Naive B cell (primary cell): ENCODE data around the gene POLN. TPM values are rescaled to one million over a fixed set of nuclear protein-coding genes. Genes with fewer than 3 reads are reported as not detected.
A peak's percentile ranks its signal among the peaks of the same experiment; 100 is the strongest.

ENCODE experiments used
- ATAC-seq, 2 donors: fragments of 150-1000 bp; cut with Tn5 transposase; 2 replicates each; pipeline ENCODE4 v1.10.0; 2021; ENCODE audit warnings: low read depth in 2 of 2, mild to moderate bottlenecking in 2 of 2, moderate library complexity in 2 of 2
- DNase-seq: peaks from one replicate; pipeline ENCODE4 v3.0.0; 2022
- H3K27ac Mint-ChIP-seq, 6 donors: one replicate each; pipeline ENCODE4 v1.8.0; 2020 to 2022; ENCODE audit warnings: mild to moderate bottlenecking in 6 of 6, mixed read lengths in 6 of 6, moderate library complexity in 5 of 6, inconsistent platforms in 2 of 6
- H3K27me3 Mint-ChIP-seq, 3 donors: one replicate each; pipeline ENCODE4 v1.8.0; 2021 to 2022; ENCODE audit warnings: mixed read lengths in 3 of 3, mild to moderate bottlenecking in 1 of 3
- H3K36me3 Mint-ChIP-seq, 2 donors: one replicate each; pipeline ENCODE4 v1.8.0; 2020 to 2022; ENCODE audit warnings: mixed read lengths in 2 of 2, inconsistent platforms in 1 of 2, mild to moderate bottlenecking in 1 of 2
- H3K4me1 Mint-ChIP-seq, 3 donors: one replicate each; pipeline ENCODE4 v1.8.0; 2020 to 2022; ENCODE audit warnings: mixed read lengths in 3 of 3, inconsistent platforms in 1 of 3, mild to moderate bottlenecking in 1 of 3, moderate library complexity in 1 of 3
- H3K4me3 Mint-ChIP-seq, 8 donors: one replicate each; pipeline ENCODE4 v1.8.0; 2020 to 2022; ENCODE audit warnings: mild to moderate bottlenecking in 8 of 8, mixed read lengths in 8 of 8, moderate library complexity in 8 of 8, inconsistent platforms in 2 of 8
- H3K9me3 Mint-ChIP-seq, 7 donors: one replicate each; pipeline ENCODE4 v1.8.0; 2020 to 2022; ENCODE audit warnings: mixed read lengths in 7 of 7, mild to moderate bottlenecking in 5 of 7, inconsistent platforms in 2 of 7, moderate library complexity in 1 of 7
- polyA plus RNA-seq, 6 donors: library from polyadenylated mRNA; unstranded; fragments of 300-500 nt; fragmentation: Illumina TruSeq; gene quantifications; one replicate each; pipeline ENCODE4 v1.2.3, GENCODE V29; 2021; ENCODE audit warnings: low read depth in 6 of 6

POLN gene
- polyA plus RNA-seq, result under 1 TPM in 4 of 6 donors, not detected in 2; 0.62 to 0.79 (median 0.71) TPM

GRCh38 chr4:2241410-2242353 is at the start of gene POLN, which contains the start of gene HAUS3:
POLN (minus strand) TSS chr4:2242121; CDS start chr4:2229231, 12,890 bp downstream.
HAUS3 (minus strand) TSS chr4:2242121; CDS start chr4:2240946, 1,175 bp downstream.
- H3K4me1 Mint-ChIP-seq, result peaks cover 44 to 66% (median 61%) of the 10 kb centered on the region in 3 donors
- peak within 1 kb of the TSS; percentile 79 to 95 (median 94) for H3K27ac Mint-ChIP-seq
- no peaks in the 10 kb centered on the region for H3K9me3 Mint-ChIP-seq
- DNase-seq (peak; percentile 100), ATAC-seq (peak; percentile 84 to 85)
- peaks cover 0 to 6% of the 10 kb centered on the region in 2 donors for H3K36me3 Mint-ChIP-seq
- H3K27me3 Mint-ChIP-seq, result no peaks in the 10 kb centered on the region
- H3K4me3 Mint-ChIP-seq, result peak within 1 kb of the TSS; percentile 86 to 95 (median 90)

GRCh38 chr4:2290974-2291704 is 49.2 kb upstream of the POLN start:
- Mint-ChIP-seq H3K27me3 (peaks cover 0 to 12% (median 10%) of the 10 kb centered on the region in 3 donors), H3K27ac (peak overlapping the region; percentile 90 to 96 (median 94)), H3K36me3 (no peaks in the 10 kb centered on the region), H3K4me1 (peaks cover 6 to 17% (median 17%) of the 10 kb centered on the region in 3 donors), H3K9me3 (no peaks in the 10 kb centered on the region), H3K4me3 (peak overlapping the region; percentile 28 to 90 (median 74))
- ATAC-seq, result peak; percentile 88 to 90
- peak; percentile 69 for DNase-seq

DNA sequence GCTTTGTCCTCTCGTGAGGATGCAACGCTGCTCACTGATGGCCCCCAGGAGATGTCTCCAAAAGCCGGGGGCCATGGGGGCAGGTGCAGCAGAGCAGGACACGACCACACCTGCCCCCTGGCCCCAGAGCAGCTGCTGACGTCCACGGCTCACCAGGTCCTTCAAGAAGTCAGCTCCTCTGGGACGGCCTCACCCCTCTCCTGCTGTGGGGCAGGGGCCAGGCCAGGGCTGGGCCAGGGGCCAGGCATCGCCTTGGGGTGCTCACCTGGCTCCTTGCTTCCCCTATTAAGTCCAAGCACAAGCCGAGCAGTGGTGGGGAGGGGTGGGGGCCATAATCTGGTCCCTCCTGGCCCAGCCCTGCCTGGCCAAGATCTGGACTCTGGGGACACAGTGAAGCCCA is 48.6 kb upstream of the POLN start:
- Mint-ChIP-seq H3K27me3 (peaks cover 0 to 12% (median 10%) of the 10 kb centered on the region in 3 donors), H3K27ac (peak overlapping the region; percentile 90 to 96 (median 94)), H3K4me3 (peak overlapping the region in 7 of 8 donors; percentile 28 to 90 (median 74)), H3K9me3 (no peaks in the 10 kb centered on the region), H3K36me3 (no peaks in the 10 kb centered on the region), H3K4me1 (peaks cover 6 to 17% (median 17%) of the 10 kb centered on the region in 3 donors)
- DNase-seq, result peak; percentile 40
- ATAC-seq, result peak in 1 of 2 donors; percentile 32

GRCh38 chr4:2289955-2290333 is 48.0 kb upstream of the POLN start:
- H3K4me1 Mint-ChIP-seq, result peaks cover 6 to 17% (median 17%) of the 10 kb centered on the region in 3 donors
- H3K27ac Mint-ChIP-seq, result peak overlapping the region in 4 of 6 donors; percentile 18 to 94 (median 60)
- no peaks in the 10 kb centered on the region for H3K36me3 Mint-ChIP-seq
- peak overlapping the region in 5 of 8 donors; percentile 15 to 74 (median 64) for H3K4me3 Mint-ChIP-seq
- peaks cover 0 to 12% (median 10%) of the 10 kb centered on the region in 3 donors for H3K27me3 Mint-ChIP-seq
- H3K9me3 Mint-ChIP-seq, result no peaks in the 10 kb centered on the region
- ATAC-seq, result no peak
- no peak for DNase-seq

DNA sequence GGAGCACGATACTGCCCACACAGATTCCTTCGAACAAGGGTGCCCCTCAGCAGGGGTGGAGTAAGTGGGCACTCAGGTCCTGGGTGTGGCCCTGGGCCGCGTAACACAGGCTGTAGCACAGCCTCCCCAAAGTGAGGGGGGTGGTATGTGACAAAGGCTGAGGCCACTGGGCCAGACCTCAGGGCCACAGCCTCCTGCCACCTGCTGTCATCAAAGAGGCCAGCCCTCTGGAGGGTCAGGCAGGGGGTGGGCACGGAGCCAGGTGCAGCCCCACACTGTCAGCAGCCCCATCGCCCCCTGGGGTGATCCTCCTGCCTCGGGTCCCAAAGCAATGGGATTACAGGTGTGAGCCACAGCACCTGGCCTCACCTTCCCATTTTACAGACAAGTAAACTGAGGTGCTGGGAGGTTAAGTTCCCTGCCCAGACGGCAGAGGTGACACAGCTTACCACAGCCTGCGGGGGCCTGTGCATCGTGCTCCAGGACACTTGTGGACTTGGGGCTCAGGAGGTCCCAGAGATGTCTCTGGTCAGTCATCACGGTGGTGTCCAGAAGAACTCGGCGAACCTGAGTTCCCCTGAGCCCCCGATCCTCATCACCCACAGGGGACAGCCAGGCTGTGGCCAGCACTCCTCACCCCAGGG is 47.5 kb upstream of the POLN start:
- Mint-ChIP-seq H3K4me3 (peak overlapping the region in 3 of 8 donors; percentile 16 to 69 (median 61)), H3K4me1 (peaks cover 6 to 17% (median 17%) of the 10 kb centered on the region in 3 donors), H3K9me3 (no peaks in the 10 kb centered on the region), H3K27ac (peak overlapping the region in 2 of 6 donors; percentile 24 to 93), H3K36me3 (no peaks in the 10 kb centered on the region), H3K27me3 (peaks cover 0 to 10% (median 9%) of the 10 kb centered on the region in 3 donors)
- ATAC-seq (no peak), DNase-seq (no peak)

DNA sequence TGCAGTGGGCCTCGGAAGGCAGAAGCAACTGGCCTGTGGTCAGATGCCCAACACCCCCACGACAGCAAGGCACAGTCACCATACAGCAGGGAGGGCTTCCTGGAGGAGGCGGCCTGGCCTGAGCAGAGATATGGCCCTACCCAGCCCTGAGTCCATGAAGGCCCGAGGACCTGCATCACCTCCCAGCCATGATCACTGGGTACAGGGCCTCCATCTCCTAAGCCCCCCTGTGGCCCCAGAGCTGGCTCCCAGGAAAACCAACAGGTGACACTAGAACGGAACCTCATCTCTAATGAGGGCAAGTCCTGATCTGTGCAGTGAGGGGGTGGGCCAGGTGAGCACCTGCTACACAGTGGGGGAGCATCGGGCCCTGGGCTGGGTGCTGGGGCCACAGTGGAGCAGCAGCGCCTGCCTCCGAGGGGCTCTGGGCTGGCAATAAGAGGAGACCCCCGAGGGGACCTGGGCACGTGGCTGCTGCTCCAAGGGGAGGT is 46.2 kb upstream of the POLN start:
- H3K4me3 Mint-ChIP-seq, result no peak overlapping the region
- no peaks in the 10 kb centered on the region for H3K9me3 Mint-ChIP-seq
- peak overlapping the region in 4 of 6 donors; percentile 14 to 70 (median 52) for H3K27ac Mint-ChIP-seq
- H3K36me3 Mint-ChIP-seq, result no peaks in the 10 kb centered on the region
- H3K4me1 Mint-ChIP-seq, result peaks cover 12 to 17% (median 17%) of the 10 kb centered on the region in 3 donors
- no peak for ATAC-seq
- DNase-seq, result no peak
- H3K27me3 Mint-ChIP-seq, result peaks cover 0 to 10% (median 9%) of the 10 kb centered on the region in 3 donors

- Mint-ChIP-seq H3K4me1 (peaks cover 14 to 17% (median 15%) of the 10 kb centered on the region in 3 donors), H3K9me3 (no peaks in the 10 kb centered on the region), H3K27ac (peak overlapping the region in 1 of 6 donors; percentile 69), H3K27me3 (peaks cover 0 to 9% (median 7%) of the 10 kb centered on the region in 3 donors), H3K36me3 (no peaks in the 10 kb centered on the region), H3K4me3 (no peak overlapping the region)
- DNase-seq, result no peak
- ATAC-seq, result no peak
These were observed 45.6 kb upstream of the POLN start for GRCh38 chr4:2287594-2287915.

GRCh38 chr4:2286904-2287593 is 45.1 kb upstream of the POLN start:
- peaks cover 0 to 9% (median 2%) of the 10 kb centered on the region in 3 donors for H3K27me3 Mint-ChIP-seq
- no peaks in the 10 kb centered on the region for H3K9me3 Mint-ChIP-seq
- H3K4me1 Mint-ChIP-seq, result peaks cover 19 to 22% (median 20%) of the 10 kb centered on the region in 3 donors
- ATAC-seq, result no peak
- H3K27ac Mint-ChIP-seq, result peak overlapping the region in 2 of 6 donors; percentile 34 to 42
- H3K36me3 Mint-ChIP-seq, result no peaks in the 10 kb centered on the region
- H3K4me3 Mint-ChIP-seq, result no peak overlapping the region
- no peak for DNase-seq

GRCh38 chr4:2285613-2286381 is 43.9 kb upstream of the POLN start:
- H3K4me1 Mint-ChIP-seq, result peaks cover 26 to 28% (median 28%) of the 10 kb centered on the region in 3 donors
- ATAC-seq (no peak), DNase-seq (no peak)
- H3K27me3 Mint-ChIP-seq, result peaks cover 0 to 6% (median 0%) of the 10 kb centered on the region in 3 donors
- peak overlapping the region in 2 of 6 donors; percentile 34 to 60 for H3K27ac Mint-ChIP-seq
- no peak overlapping the region for H3K4me3 Mint-ChIP-seq
- no peaks in the 10 kb centered on the region for H3K36me3 Mint-ChIP-seq
- no peaks in the 10 kb centered on the region for H3K9me3 Mint-ChIP-seq

- ATAC-seq, result no peak
- H3K4me3 Mint-ChIP-seq, result no peak overlapping the region
- H3K4me1 Mint-ChIP-seq, result peaks cover 23 to 26% (median 24%) of the 10 kb centered on the region in 3 donors
- H3K9me3 Mint-ChIP-seq, result no peaks in the 10 kb centered on the region
- peaks cover 0 to 4% (median 0%) of the 10 kb centered on the region in 3 donors for H3K27me3 Mint-ChIP-seq
- no peak for DNase-seq
- no peaks in the 10 kb centered on the region for H3K36me3 Mint-ChIP-seq
- peak overlapping the region in 3 of 6 donors; percentile 60 to 98 (median 69) for H3K27ac Mint-ChIP-seq
These were observed 43.2 kb upstream of the POLN start for GRCh38 chr4:2284934-2285612.
